CD4-positive, alpha-beta T cell (primary cell): ENCODE data around the gene PLXND1. TPM values are rescaled to one million over a fixed set of nuclear protein-coding genes. Genes with fewer than 3 reads are reported as not detected.

Experiments
- ATAC-seq: fragments of 200-7000 bp; cut with Tn5 transposase; one replicate; pipeline ENCODE4 v1.10.0; 2022; ENCODE audit warnings: mild to moderate bottlenecking; ENCODE audit not compliant: poor library complexity
- CTCF ChIA-PET: fragments of 350-600 bp; sonication (Branson Sonifier 250); formaldehyde crosslinking; loops from one replicate; lab custom pipeline; 2021; ENCODE audit warnings: antibody characterized with exemption, inconsistent platforms; lab: Charles Lee
- POLR2A ChIA-PET: fragments of 350-600 bp; sonication (Branson Sonifier 250); formaldehyde crosslinking; loops from one replicate; lab custom pipeline; 2021; ENCODE audit warnings: antibody characterized with exemption, inconsistent platforms; lab: Charles Lee
- DNase-seq, 14 experiments: peaks; one replicate each; pipeline ENCODE4 v3.0.0-alpha.2; 2013 to 2020; ENCODE audit warnings: mixed read lengths in 2 of 14
- H3K27ac ChIP-seq, 2 donors: one replicate each; pipeline versions ENCODE4 v1.5.1 to v1.7.0; 2013; ENCODE audit warnings: low read length in 2 of 2, low read depth in 1 of 2, mild to moderate bottlenecking in 1 of 2
- H3K27me3 ChIP-seq, 2 experiments: 1 replicate in 1 of 2; 2 replicates in 1 of 2; pipeline versions ENCODE4 v1.6.1 to v1.7.0; 2013; ENCODE audit warnings: low read length in 2 of 2, control low read depth in 1 of 2, mild to moderate bottlenecking in 1 of 2, moderate library complexity in 1 of 2; ENCODE audit not compliant: insufficient read depth in 2 of 2, control insufficient read depth in 1 of 2
- H3K36me3 ChIP-seq: one replicate; pipeline ENCODE4 v1.6.1; 2013; ENCODE audit warnings: low read length, control low read depth; ENCODE audit not compliant: insufficient read depth
- H3K4me1 ChIP-seq: one replicate; pipeline ENCODE4 v1.6.1; 2013; ENCODE audit warnings: low read length, control low read depth; ENCODE audit not compliant: insufficient read depth
- H3K4me3 ChIP-seq: one replicate; pipeline ENCODE4 v1.5.1; 2013; ENCODE audit warnings: mild to moderate bottlenecking, low read length, moderate library complexity
- H3K9me3 ChIP-seq, 2 experiments: 1 replicate in 1 of 2; 2 replicates in 1 of 2; pipeline versions ENCODE4 v1.6.1 to v1.7.0; 2013; ENCODE audit warnings: low read length in 2 of 2, mild to moderate bottlenecking in 2 of 2, control low read depth in 1 of 2, moderate library complexity in 1 of 2; ENCODE audit not compliant: control insufficient read depth in 1 of 2, insufficient read depth in 1 of 2
- H3K27ac Mint-ChIP-seq: one replicate; pipeline ENCODE4 v1.8.0; 2020; ENCODE audit warnings: mixed read lengths
- H3K27me3 Mint-ChIP-seq: one replicate; pipeline ENCODE4 v1.8.0; 2021; ENCODE audit warnings: mixed read lengths
- H3K36me3 Mint-ChIP-seq: one replicate; pipeline ENCODE4 v1.8.0; 2021; ENCODE audit warnings: low read depth, mixed read lengths
- H3K4me1 Mint-ChIP-seq: one replicate; pipeline ENCODE4 v1.8.0; 2021; ENCODE audit warnings: low read depth, mixed read lengths
- H3K4me3 Mint-ChIP-seq: one replicate; pipeline ENCODE4 v1.8.0; 2020; ENCODE audit warnings: mild to moderate bottlenecking, mixed read lengths
- H3K9me3 Mint-ChIP-seq: one replicate; pipeline ENCODE4 v1.8.0; 2020; ENCODE audit warnings: mixed read lengths
- CTCF ChIP-seq: fragments of 200-600 bp; IDR thresholded peaks from one replicate; pipeline ENCODE4 v1.8.0; 2022; ENCODE audit warnings: antibody characterized with exemption, mild to moderate bottlenecking
- intact Hi-C, 2 experiments: fragments of 100-400 bp; cut with DNase I in 1 of 2; cut with micrococcal nuclease in 1 of 2; formaldehyde crosslinking; loops; one replicate each; pipeline versions ENCODE4 v1.15.1 to v1.9.0; 2023 to 2025; cut with DNase I, micrococcal nuclease
- total RNA-seq, 174 experiments: library from RNA in 2 of 174; stranded (reverse) in 2 of 174; gene quantifications; one replicate each; pipeline ENCODE4 v1.2.3 and lab custom pipeline; 2021 to 2026

PLXND1 gene
- total RNA-seq, 2 experiments from 2014 or later = 61.7 to 62.5 TPM

- Mint-ChIP-seq H3K9me3 (no peaks in the 10 kb centered on the region), H3K27ac (no peak overlapping the region), H3K4me1 (no peaks in the 10 kb centered on the region), H3K36me3 (no peaks in the 10 kb centered on the region), H3K4me3 (no peak overlapping the region), H3K27me3 (no peaks in the 10 kb centered on the region)
- DNase-seq (no peak), ATAC-seq (no peak)
- H3K9me3 ChIP-seq = peaks cover 0 to 5% of the 10 kb centered on the region in 2 experiments
- no peaks in the 10 kb centered on the region for H3K27me3 ChIP-seq
- ChIA-PET CTCF (no interaction called here), POLR2A (interaction anchor here (0.7 to 1.0 kb wide), 2 partner anchors 24 to 38 kb away, joined by 3 read pairs; no protein-coding TSS in a partner anchor)
- intact Hi-C loops = no loop called here
- no peak for TF ChIP-seq CTCF
- peaks cover 8% of the 10 kb centered on the region for H3K4me1 ChIP-seq
- H3K36me3 ChIP-seq = no peaks in the 10 kb centered on the region
- H3K27ac ChIP-seq = no peak overlapping the region
- H3K4me3 ChIP-seq = no peak overlapping the region
Measured at GRCh38 chr3:129569856-129570255, 36.6 kb downstream of the PLXND1 start.

- ChIA-PET CTCF (no interaction called here), POLR2A (interaction anchor here (0.8 kb wide), 1 partner anchor 9 kb away, joined by 4 read pairs; no protein-coding TSS in a partner anchor)
- Mint-ChIP-seq H3K27me3 (no peaks in the 10 kb centered on the region), H3K4me1 (no peaks in the 10 kb centered on the region), H3K4me3 (no peak overlapping the region), H3K9me3 (no peaks in the 10 kb centered on the region), H3K36me3 (no peaks in the 10 kb centered on the region), H3K27ac (no peak overlapping the region)
- no peaks in the 10 kb centered on the region for H3K4me1 ChIP-seq
- peaks cover 0 to 5% of the 10 kb centered on the region in 2 experiments for H3K9me3 ChIP-seq
- H3K4me3 ChIP-seq = no peak overlapping the region
- peaks cover under 1% of the 10 kb centered on the region for H3K36me3 ChIP-seq
- no peak for ATAC-seq
- no peak overlapping the region for H3K27ac ChIP-seq
- no peaks in the 10 kb centered on the region for H3K27me3 ChIP-seq
- peak in 1 of 14 experiments; percentile 51 for DNase-seq
- TF ChIP-seq CTCF = no peak
- intact Hi-C loops = no loop called here
Measured at GRCh38 chr3:129567939-129568338, 38.5 kb downstream of the PLXND1 start.

GRCh38 chr3:129567176-129567705 lies 39.2 kb downstream of the PLXND1 start:
- no peak for TF ChIP-seq CTCF
- Histone ChIP-seq H3K27ac (no peak overlapping the region), H3K4me1 (no peaks in the 10 kb centered on the region), H3K36me3 (peaks cover 7% of the 10 kb centered on the region), H3K27me3 (no peaks in the 10 kb centered on the region), H3K9me3 (peaks cover 0 to 5% of the 10 kb centered on the region in 2 experiments), H3K4me3 (no peak overlapping the region)
- no peaks in the 10 kb centered on the region for H3K4me1 Mint-ChIP-seq
- no peak overlapping the region for H3K4me3 Mint-ChIP-seq
- CTCF ChIA-PET = no interaction called here
- POLR2A ChIA-PET = no interaction called here
- intact Hi-C loops = no loop called here
- H3K27me3 Mint-ChIP-seq = no peaks in the 10 kb centered on the region
- no peak overlapping the region for H3K27ac Mint-ChIP-seq
- no peak for DNase-seq
- no peak for ATAC-seq
- H3K9me3 Mint-ChIP-seq = no peaks in the 10 kb centered on the region
- H3K36me3 Mint-ChIP-seq = no peaks in the 10 kb centered on the region
